HG03558 (cell line): ENCODE results near the gene EYS.
"Not testable (repeated sequence)": the region's sequence is repeated elsewhere in the genome, so short reads cannot be mapped to it uniquely, and the experiment has no call there.

ENCODE experiments used
- ATAC-seq: cut with Tn5 transposase; IDR thresholded peaks from one replicate; pipeline ENCODE4 v1.9.1; 2021; ENCODE audit warnings: moderate number of reproducible peaks; ENCODE audit not compliant: unreplicated experiment; ENCODE audit errors: extremely low read depth

EYS gene

GRCh38 chr6:64041373-64041772, 1665.7 kb downstream of the EYS start:
- no peak for ATAC-seq

GRCh38 chr6:64040113-64040512, 1666.9 kb downstream of the EYS start:
- no peak for ATAC-seq

DNA sequence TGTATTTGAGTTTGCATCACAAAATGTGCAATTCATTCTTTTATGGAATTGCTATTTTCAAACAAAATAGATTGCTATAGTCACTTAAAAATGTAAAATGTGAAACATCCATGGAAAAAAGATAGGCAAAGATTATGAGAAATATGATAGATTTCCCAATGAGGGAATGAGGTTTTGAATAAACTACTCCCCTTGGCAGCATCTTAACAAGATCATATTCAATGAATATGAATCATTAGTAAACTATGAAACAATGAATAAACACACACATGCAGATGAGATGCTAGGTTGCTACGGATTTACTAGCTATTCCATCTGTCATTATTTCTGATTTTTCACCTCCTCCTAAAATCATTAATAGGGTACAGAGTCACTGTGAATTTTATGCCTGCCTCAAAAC, 1669.6 kb downstream of the EYS start:
- ATAC-seq, result no peak

GRCh38 chr6:64034910-64035655, 1671.9 kb downstream of the EYS start:
- no peak for ATAC-seq

GRCh38 chr6:64034291-64034690, 1672.7 kb downstream of the EYS start:
- no peak for ATAC-seq

- ATAC-seq, result not testable (repeated sequence)
Observed at GRCh38 chr6:64030950-64031618, 1675.9 kb downstream of the EYS start.

- ATAC-seq, result no peak
Observed at GRCh38 chr6:64023693-64024092, 1683.3 kb downstream of the EYS start.

DNA sequence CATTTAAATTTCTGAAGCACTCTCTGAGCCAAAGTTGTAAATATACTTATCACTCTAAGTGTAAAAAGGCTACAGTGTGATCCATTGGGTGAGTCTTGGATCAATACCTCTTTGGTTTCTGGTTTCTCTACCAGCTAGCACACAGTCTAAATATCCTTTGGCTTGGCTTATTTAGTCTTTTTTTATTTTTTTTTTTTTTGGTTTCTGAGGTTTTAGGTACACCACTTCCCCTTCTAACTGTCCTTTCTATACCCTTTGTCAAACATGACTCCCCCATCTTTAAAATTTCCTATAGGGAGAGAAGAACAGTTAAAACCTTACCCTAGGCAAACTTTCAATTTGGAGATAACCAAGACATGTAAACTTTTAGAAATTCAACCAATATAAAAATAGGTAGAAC, 1692.4 kb downstream of the EYS start:
- no peak for ATAC-seq

- ATAC-seq, result no peak
Observed at GRCh38 chr6:64013011-64013410, 1694.0 kb downstream of the EYS start.

DNA sequence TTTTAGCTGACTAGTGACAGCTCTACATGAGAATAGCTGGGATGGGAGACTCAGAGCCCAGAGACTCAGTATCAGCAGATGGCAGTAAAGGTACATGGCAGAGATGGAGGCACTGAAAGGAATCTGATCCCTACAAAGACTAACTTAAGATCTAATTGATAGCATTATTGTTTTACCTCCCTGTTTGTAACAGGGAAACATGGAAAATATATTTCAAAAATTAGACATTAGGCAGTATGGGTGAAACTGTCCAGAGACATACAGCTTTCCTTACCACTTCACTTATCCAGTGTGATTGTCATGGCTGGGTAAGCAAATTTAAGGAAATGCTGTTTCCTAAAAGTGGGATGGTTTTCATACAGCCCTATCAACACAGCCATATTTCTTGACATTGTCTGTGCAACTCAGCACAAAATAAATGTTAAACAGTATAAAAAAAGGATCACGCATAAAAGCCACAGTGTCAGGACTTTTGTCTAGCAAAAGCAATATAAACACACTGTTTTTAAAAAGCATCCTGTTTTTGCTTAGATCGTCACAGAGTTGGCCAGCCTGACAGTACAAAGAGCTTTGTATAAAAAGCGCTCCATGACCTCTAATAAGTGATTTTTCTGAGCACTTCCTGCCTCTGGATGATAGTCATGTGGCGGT, 1694.5 kb downstream of the EYS start:
- no peak for ATAC-seq

DNA sequence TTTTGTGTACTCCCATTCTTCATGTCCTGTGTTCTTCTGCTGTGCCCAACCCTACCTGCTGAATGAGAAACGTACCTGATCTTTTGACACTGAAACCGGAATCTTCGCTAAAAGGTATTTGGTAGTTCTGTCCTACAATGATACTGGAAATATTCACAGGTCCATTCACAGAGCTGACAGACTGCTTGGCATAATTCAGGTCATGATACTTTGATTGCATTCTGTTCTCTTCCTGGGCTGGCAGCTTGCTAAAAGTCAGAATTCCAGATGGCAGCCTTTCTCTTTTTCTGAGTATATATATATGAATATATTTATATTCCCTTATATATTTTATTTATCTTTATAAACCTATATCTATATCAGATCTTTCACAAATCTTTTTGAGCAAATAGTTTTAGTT, 1696.4 kb downstream of the EYS start:
- ATAC-seq, result no peak

- no peak for ATAC-seq
Observed at GRCh38 chr6:64010010-64010409, 1697.0 kb downstream of the EYS start.

DNA sequence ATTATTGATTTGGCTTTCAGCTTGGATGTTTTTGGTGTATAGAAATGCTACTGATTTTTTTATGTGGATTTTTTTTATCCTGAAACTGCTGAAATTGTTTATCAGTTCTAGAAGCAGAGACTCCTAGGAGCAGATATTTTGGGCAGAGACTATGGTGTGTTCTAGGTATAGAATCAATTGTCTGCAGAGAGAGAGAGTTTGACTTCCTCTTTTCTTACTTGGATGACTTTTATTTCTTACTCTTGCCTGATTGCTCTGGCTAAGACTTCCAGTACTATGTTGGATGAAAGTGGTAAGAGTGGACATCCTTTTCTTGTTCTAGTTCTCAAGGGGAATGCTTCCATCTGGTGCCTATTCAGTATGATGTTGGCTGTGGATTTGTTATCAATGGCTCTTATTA, 1700.8 kb downstream of the EYS start:
- ATAC-seq, result no peak

GRCh38 chr6:64000818-64001491, 1706.1 kb downstream of the EYS start:
- ATAC-seq, result no peak

- no peak for ATAC-seq
Observed at GRCh38 chr6:63999613-64000012, 1707.4 kb downstream of the EYS start.

DNA sequence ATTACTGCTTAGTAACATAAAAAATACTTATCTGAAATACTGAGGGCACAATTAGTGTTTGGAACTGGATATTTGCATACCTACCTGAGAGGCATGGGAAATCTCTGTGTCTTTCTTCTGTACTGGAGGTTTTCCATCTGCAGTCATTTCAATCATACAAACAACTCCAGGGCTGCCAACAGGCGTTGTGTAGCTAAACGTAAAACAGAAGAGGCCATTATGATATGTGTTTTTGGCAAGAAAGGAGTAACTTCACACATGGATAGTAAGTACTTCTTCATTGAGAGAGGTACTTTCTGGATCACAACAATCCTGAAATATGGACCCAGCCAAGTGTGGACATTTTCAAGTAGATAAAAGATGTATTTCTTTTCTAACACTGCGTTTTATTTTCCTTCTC, 1708.0 kb downstream of the EYS start:
- ATAC-seq, result no peak

- ATAC-seq, result no peak
Observed at GRCh38 chr6:63997734-63998133, 1709.3 kb downstream of the EYS start.

DNA sequence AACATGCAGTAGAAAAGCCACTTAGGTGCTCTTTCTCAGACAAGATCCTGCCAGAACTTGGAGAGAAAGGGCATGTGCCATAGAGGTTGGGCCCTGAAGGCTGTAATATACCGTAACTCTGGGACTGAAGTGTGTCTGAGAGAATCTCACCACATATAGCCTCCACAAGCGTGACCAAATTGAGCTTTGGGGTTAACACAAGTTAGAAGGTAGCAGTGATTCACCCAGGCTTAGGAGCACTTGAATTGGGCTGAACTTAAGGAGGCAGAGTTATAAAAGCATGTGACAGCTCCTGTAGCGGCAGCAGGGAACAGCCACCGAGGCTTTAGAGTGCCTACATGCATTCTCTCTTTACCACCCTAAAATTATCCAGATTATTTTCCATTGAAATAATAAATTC, 1709.8 kb downstream of the EYS start:
- no peak for ATAC-seq

GRCh38 chr6:63985223-63985622, 1721.8 kb downstream of the EYS start:
- no peak for ATAC-seq

- ATAC-seq, result no peak
Observed at GRCh38 chr6:63975699-63976098, 1731.3 kb downstream of the EYS start.

DNA sequence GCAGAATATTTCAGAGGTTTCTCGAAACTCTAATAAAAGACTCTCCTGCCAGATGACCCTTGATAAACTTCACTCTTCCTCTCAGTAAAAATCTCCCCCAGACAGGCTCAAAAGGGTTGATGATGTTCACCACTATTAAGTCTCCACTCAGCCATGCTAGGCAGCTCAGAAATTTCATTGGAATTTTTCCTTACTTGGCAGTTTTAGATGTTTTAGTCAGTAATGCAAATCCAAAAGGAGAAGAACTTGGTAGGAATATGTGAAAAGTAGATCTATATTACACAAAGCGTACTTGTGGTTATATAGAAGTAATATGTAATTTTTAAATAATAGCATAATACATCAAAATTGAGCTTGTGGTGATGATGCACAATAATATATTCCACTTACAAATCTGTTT, 1738.4 kb downstream of the EYS start:
- no peak for ATAC-seq
